Heart left ventricle (tissue), 13 donors: Measurements from ENCODE around the gene SLC35A2.

Source experiments
- CTCF ChIP-seq, 12 donors: fragments of 200-600 bp; sonication (generic) in 4 of 12; IDR thresholded peaks; one replicate each; pipeline versions ENCODE4 v1.5.0 to v1.8.0; 2018 to 2022; ENCODE audit warnings: antibody characterized with exemption in 12 of 12, mild to moderate bottlenecking in 5 of 12
- POLR2A ChIP-seq, 2 donors: fragments of 450-650 bp; IDR thresholded peaks; one replicate each; pipeline ENCODE4 v1.6.1; 2017; ENCODE audit warnings: antibody characterized with exemption in 2 of 2, mild to moderate bottlenecking in 2 of 2, moderate library complexity in 2 of 2
- donor health status: ischemic (EF 13 %, LVEDD 7.1; RV severe dilation, severe dysfunction).
- donor health status: DM: no; HTN: yes; CAD: no.
- donor health status: DM: no; HTN: no; CAD: no.
- donor health status: ischemic (EF 25% LVEDD 6.9; RV normal size, moderate dysfunction).
- donor health status: ischemic (EF 25% LVEDD 5.7; RV mildly dilated, moderate dysfunction).
- donor health status: ischemic (EF 35%, LVEDD 5.7; RV mildly dilated, moderate dysfunction).
- donor health status: nonischemic (EF 11% LVEDD 7.7; RV severe dilation, severe dysfunction).
- donor health status: DM: yes; HTN: yes; CAD: no.
- donor health status: PGD.
- donor health status: ischemic (EF 29% LVEDD 5.4; RV normal size, mild dysfunction).
- donor health status: nonischemic (EF 23%, LVEDD 6.1; RV moderate dilation, normal function).

GRCh38 chrX:48957477-48957826, 46.0 kb upstream of the SLC35A2 start, which contains the start of gene OTUD5:
- TF ChIP-seq CTCF (IDR thresholded peaks at IDR 0.05) (no peak), POLR2A (IDR thresholded peaks at IDR 0.05) (no peak)
